ENCODE data around the gene MAP3K7. TPM values are rescaled to one million over a fixed set of nuclear protein-coding genes. Genes with fewer than 3 reads are reported as not detected.

Gene MAP3K7
- total RNA-seq, 1 donor from 2014 or later = 91.9 TPM

GRCh38 chr6:90559931-90560330 is 26.9 kb downstream of the MAP3K7 start:
- Histone ChIP-seq H2AFZ (replicated peaks) (no peak overlapping the region), H3K4me3 (no peak overlapping the region), H3K9me3 (ENCODE audit: low read depth) (no peaks in the 10 kb centered on the region), H3F3A (ENCODE audit: low read depth) (no peaks in the 10 kb centered on the region), H3K27ac (no peak overlapping the region), H3K4me1 (no peaks in the 10 kb centered on the region), H3K79me2 (ENCODE audit: low read depth) (no peaks in the 10 kb centered on the region), H3K4me2 (no peak overlapping the region), H3K9ac (no peak overlapping the region), H3K27me3 (no peaks in the 10 kb centered on the region), H3K36me3 (peaks cover 44% of the 10 kb centered on the region), H4K20me1 (ENCODE audit: low read depth) (no peaks in the 10 kb centered on the region)
- Mint-ChIP-seq H3K4me1 (no peaks in the 10 kb centered on the region), H3K27ac (no peak overlapping the region), H3K27me3 (ENCODE audit: insufficient read depth, low read depth) (no peaks in the 10 kb centered on the region), H3K36me3 (peaks cover 49% of the 10 kb centered on the region), H3K4me3 (no peak overlapping the region), H3K9me3 (peaks cover 14% of the 10 kb centered on the region)
- DNase-seq (ENCODE audit: low spot score) = no peak
- TF ChIP-seq EZH2phosphoT487 (IDR thresholded peaks at IDR 0.05) (no peak), EZH2 (IDR thresholded peaks at IDR 0.05) (no peak)

DNA sequence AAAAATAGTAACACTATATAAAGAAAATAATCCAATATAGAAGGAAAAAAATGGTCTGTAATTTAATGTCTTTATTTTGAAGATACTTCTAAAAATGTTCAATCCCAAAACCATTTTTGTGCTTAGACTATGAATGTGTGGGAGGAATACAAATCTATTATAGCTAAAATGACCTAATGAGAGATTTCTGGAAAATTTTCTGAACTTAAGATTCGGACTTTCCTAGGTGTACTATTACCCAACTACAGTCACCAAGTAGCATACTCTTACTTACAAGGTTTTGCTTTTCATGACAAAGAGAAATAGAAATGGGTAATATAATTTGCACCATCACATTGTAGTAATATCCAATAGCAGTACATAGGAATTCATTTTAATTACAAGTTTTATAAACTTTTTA is 29.9 kb downstream of the MAP3K7 start:
- no peak for DNase-seq (ENCODE audit: low spot score)
- Mint-ChIP-seq H3K9me3 (no peaks in the 10 kb centered on the region), H3K27ac (no peak overlapping the region), H3K36me3 (peaks cover 32% of the 10 kb centered on the region), H3K27me3 (ENCODE audit: insufficient read depth, low read depth) (no peaks in the 10 kb centered on the region), H3K4me1 (peaks cover 6% of the 10 kb centered on the region), H3K4me3 (no peak overlapping the region)
- Histone ChIP-seq H3K4me3 (no peak overlapping the region), H3K9ac (no peak overlapping the region), H3K4me1 (no peaks in the 10 kb centered on the region), H3K9me3 (ENCODE audit: low read depth) (no peaks in the 10 kb centered on the region), H3K27ac (no peak overlapping the region), H3K36me3 (peaks cover 45% of the 10 kb centered on the region), H2AFZ (replicated peaks) (no peak overlapping the region), H3K79me2 (ENCODE audit: low read depth) (no peaks in the 10 kb centered on the region), H3K4me2 (no peak overlapping the region), H4K20me1 (ENCODE audit: low read depth) (no peaks in the 10 kb centered on the region), H3K27me3 (no peaks in the 10 kb centered on the region), H3F3A (ENCODE audit: low read depth) (no peaks in the 10 kb centered on the region)
- TF ChIP-seq EZH2 (IDR thresholded peaks at IDR 0.05) = no peak
- TF ChIP-seq CTCF (IDR thresholded peaks at IDR 0.05) = no peak
- no peak for TF ChIP-seq EZH2phosphoT487 (IDR thresholded peaks at IDR 0.05)

- Mint-ChIP-seq H3K4me3 (no peak overlapping the region), H3K27ac (no peak overlapping the region), H3K4me1 (peaks cover 11% of the 10 kb centered on the region), H3K9me3 (no peaks in the 10 kb centered on the region), H3K36me3 (peaks cover 43% of the 10 kb centered on the region), H3K27me3 (ENCODE audit: insufficient read depth, low read depth) (no peaks in the 10 kb centered on the region)
- Histone ChIP-seq H3K4me2 (no peak overlapping the region), H3K9ac (no peak overlapping the region), H3K36me3 (peaks cover 47% of the 10 kb centered on the region), H3K27ac (no peak overlapping the region), H3F3A (ENCODE audit: low read depth) (peaks cover 11% of the 10 kb centered on the region), H3K79me2 (ENCODE audit: low read depth) (no peaks in the 10 kb centered on the region), H3K27me3 (no peaks in the 10 kb centered on the region), H2AFZ (replicated peaks) (no peak overlapping the region), H3K4me1 (no peaks in the 10 kb centered on the region), H4K20me1 (ENCODE audit: low read depth) (no peaks in the 10 kb centered on the region), H3K9me3 (ENCODE audit: low read depth) (no peaks in the 10 kb centered on the region), H3K4me3 (no peak overlapping the region)
- TF ChIP-seq CTCF (IDR thresholded peaks at IDR 0.05) = no peak
- TF ChIP-seq EZH2 (IDR thresholded peaks at IDR 0.05) = no peak
- no peak for TF ChIP-seq EZH2phosphoT487 (IDR thresholded peaks at IDR 0.05)
- DNase-seq (ENCODE audit: low spot score) = no peak
Measured at GRCh38 chr6:90547991-90548390, 38.9 kb downstream of the MAP3K7 start.

DNA sequence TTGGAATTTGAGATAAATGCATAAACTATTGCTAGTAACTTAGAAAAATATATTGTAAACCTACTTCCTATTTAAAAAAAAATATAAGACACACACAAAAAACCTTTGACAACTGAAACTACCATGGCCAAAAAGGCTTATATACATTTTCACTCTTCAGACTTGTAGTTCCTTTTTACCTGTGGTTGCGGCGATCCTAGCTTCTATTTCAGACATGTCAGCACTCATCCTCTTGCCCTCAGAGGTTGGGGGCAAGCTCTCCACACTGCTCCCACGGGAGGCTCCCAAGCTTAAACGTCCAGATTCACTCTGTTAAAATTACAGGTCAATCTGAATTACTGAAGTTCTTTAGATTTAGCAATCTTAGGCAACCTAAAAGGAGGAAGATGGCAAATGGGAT is 39.8 kb downstream of the MAP3K7 start:
- no peak for DNase-seq (ENCODE audit: low spot score)
- no peaks in the 10 kb centered on the region for H3K27me3 Mint-ChIP-seq (ENCODE audit: insufficient read depth, low read depth)
- TF ChIP-seq EZH2phosphoT487 (IDR thresholded peaks at IDR 0.05) (no peak), CTCF (IDR thresholded peaks at IDR 0.05) (no peak), EZH2 (IDR thresholded peaks at IDR 0.05) (no peak)
- no peaks in the 10 kb centered on the region for H4K20me1 ChIP-seq (ENCODE audit: low read depth)
- H3K36me3 ChIP-seq = peaks cover 43% of the 10 kb centered on the region
- H3K36me3 Mint-ChIP-seq = peaks cover 44% of the 10 kb centered on the region
- no peak overlapping the region for H3K4me3 ChIP-seq
- H3K9me3 ChIP-seq (ENCODE audit: low read depth) = no peaks in the 10 kb centered on the region
- H3K27me3 ChIP-seq = no peaks in the 10 kb centered on the region
- H3K9ac ChIP-seq = no peak overlapping the region
- no peak overlapping the region for H2AFZ ChIP-seq (replicated peaks)
- peaks cover 11% of the 10 kb centered on the region for H3F3A ChIP-seq (ENCODE audit: low read depth)
- H3K4me3 Mint-ChIP-seq = no peak overlapping the region
- H3K27ac ChIP-seq = no peak overlapping the region
- H3K4me2 ChIP-seq = no peak overlapping the region
- H3K27ac Mint-ChIP-seq = no peak overlapping the region
- no peaks in the 10 kb centered on the region for H3K9me3 Mint-ChIP-seq
- no peaks in the 10 kb centered on the region for H3K79me2 ChIP-seq (ENCODE audit: low read depth)
- H3K4me1 Mint-ChIP-seq = peaks cover 5% of the 10 kb centered on the region
- H3K4me1 ChIP-seq = no peaks in the 10 kb centered on the region

All from neural progenitor cell (in vitro differentiated cells).